Activated naive CD8-positive, alpha-beta T cell treated with anti-CD3 and anti-CD28 coated beads, Interleukin-2, amount 10 ng/mL, durations not matched to agents 7 days and 5 days (primary cell): ENCODE measurements around the gene LANCL2. TPM values are rescaled to one million over a fixed set of nuclear protein-coding genes. Genes with fewer than 3 reads are reported as not detected.
"Not testable (repeated sequence)": the region's sequence is repeated elsewhere in the genome, so short reads cannot be mapped to it uniquely, and the experiment has no call there.

Source experiments
- ATAC-seq: fragments of 150-1000 bp; cut with Tn5 transposase; one replicate; pipeline ENCODE4 v1.10.0; 2021; ENCODE audit warnings: low read depth, moderate library complexity
- POLR2A ChIA-PET: fragments of 350-600 bp; sonication (Branson Sonifier 250); formaldehyde crosslinking; loops from one replicate; lab custom pipeline; 2021; ENCODE audit warnings: antibody characterized with exemption; lab: Charles Lee
- DNase-seq: peaks from one replicate; pipeline ENCODE4 v3.0.0; 2021
- H3K27ac Mint-ChIP-seq: one replicate; pipeline ENCODE4 v1.8.0; 2022; ENCODE audit warnings: mild to moderate bottlenecking, mixed read lengths
- H3K27me3 Mint-ChIP-seq: one replicate; pipeline ENCODE4 v1.8.0; 2022; ENCODE audit warnings: mild to moderate bottlenecking, moderate library complexity, mixed read lengths
- H3K36me3 Mint-ChIP-seq: one replicate; pipeline ENCODE4 v1.8.0; 2021; ENCODE audit warnings: mild to moderate bottlenecking, mixed read lengths
- H3K4me1 Mint-ChIP-seq: one replicate; pipeline ENCODE4 v1.8.0; 2021; ENCODE audit warnings: mixed read lengths
- H3K4me3 Mint-ChIP-seq: one replicate; pipeline ENCODE4 v1.8.0; 2022; ENCODE audit warnings: mild to moderate bottlenecking, moderate library complexity, mixed read lengths
- H3K9me3 Mint-ChIP-seq: one replicate; pipeline ENCODE4 v1.8.0; 2021; ENCODE audit warnings: mixed read lengths
- total RNA-seq, 2 experiments: library from RNA; stranded (reverse); gene quantifications; one replicate each; pipeline ENCODE4 v1.2.3, GENCODE V29; 2021

LANCL2 gene
- total RNA-seq, 2 experiments from 2014 or later: 6.6 to 7.4 TPM

DNA sequence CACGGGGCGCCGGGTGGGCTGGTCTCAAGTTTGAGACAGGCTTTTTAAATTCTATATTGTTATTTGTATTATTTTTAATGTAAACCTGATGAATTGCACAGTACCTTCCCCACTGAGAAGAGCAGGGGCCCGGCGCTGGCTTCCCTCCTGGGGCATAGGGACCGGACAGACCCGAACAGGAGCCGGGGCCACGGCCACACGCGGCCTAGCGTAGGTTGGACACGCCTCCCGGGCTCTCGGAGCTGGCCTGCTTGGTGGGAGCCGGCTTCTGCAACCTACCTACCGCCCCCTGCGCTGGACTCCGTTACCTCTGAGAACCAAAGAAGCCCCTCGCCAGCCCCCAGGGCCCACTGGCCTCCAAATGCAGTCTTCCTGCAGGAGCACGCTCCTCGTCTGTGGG is 19.8 kb upstream of the LANCL2 start:
- ATAC-seq: no peak
- Mint-ChIP-seq H3K4me1 (no peaks in the 10 kb centered on the region), H3K36me3 (no peaks in the 10 kb centered on the region), H3K4me3 (no peak overlapping the region), H3K27me3 (peaks cover 16% of the 10 kb centered on the region), H3K27ac (no peak overlapping the region), H3K9me3 (no peaks in the 10 kb centered on the region)
- DNase-seq: no peak
- POLR2A ChIA-PET: no interaction called here

GRCh38 chr7:55348502-55348901 is 16.6 kb upstream of the LANCL2 start:
- no peak overlapping the region for H3K4me3 Mint-ChIP-seq
- peaks cover 16% of the 10 kb centered on the region for H3K27me3 Mint-ChIP-seq
- H3K27ac Mint-ChIP-seq: no peak overlapping the region

GRCh38 chr7:55349121-55349520 is 16.0 kb upstream of the LANCL2 start:
- H3K4me1 Mint-ChIP-seq: no peaks in the 10 kb centered on the region
- H3K4me3 Mint-ChIP-seq: no peak overlapping the region
- peaks cover 16% of the 10 kb centered on the region for H3K27me3 Mint-ChIP-seq
- no peak for DNase-seq
- no peak overlapping the region for H3K27ac Mint-ChIP-seq
- POLR2A ChIA-PET: no interaction called here
- H3K36me3 Mint-ChIP-seq: no peaks in the 10 kb centered on the region
- no peak for ATAC-seq
- no peaks in the 10 kb centered on the region for H3K9me3 Mint-ChIP-seq

More at GRCh38 chr7:55348502-55348901, 16.6 kb upstream of the LANCL2 start:
- Mint-ChIP-seq H3K4me1 (no peaks in the 10 kb centered on the region), H3K9me3 (no peaks in the 10 kb centered on the region), H3K36me3 (no peaks in the 10 kb centered on the region)
- POLR2A ChIA-PET: no interaction called here
- ATAC-seq: no peak
- DNase-seq: no peak

DNA sequence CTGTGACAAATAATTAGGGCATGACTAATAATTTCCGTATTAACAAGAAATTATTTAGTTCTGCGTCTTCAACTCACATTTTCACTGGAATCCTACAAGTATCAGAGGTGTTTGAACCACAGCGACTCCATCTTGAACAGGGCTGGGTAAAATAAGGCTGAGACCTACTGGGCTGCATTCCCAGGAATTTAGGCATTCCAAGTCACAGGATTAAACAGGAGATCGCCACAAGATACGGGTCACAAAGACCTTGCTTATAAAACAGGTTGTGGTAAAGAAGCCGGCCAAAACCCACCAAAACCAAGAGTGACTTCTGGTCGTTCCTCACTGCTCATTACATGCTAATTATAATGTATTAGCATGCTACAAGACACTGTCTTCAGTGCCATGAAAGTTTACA is 14.9 kb upstream of the LANCL2 start:
- H3K4me1 Mint-ChIP-seq: no peaks in the 10 kb centered on the region
- H3K27me3 Mint-ChIP-seq: peaks cover 16% of the 10 kb centered on the region
- H3K27ac Mint-ChIP-seq: no peak overlapping the region
- POLR2A ChIA-PET: no interaction called here
- no peak for DNase-seq
- H3K9me3 Mint-ChIP-seq: no peaks in the 10 kb centered on the region
- no peaks in the 10 kb centered on the region for H3K36me3 Mint-ChIP-seq
- H3K4me3 Mint-ChIP-seq: no peak overlapping the region
- ATAC-seq: no peak

DNA sequence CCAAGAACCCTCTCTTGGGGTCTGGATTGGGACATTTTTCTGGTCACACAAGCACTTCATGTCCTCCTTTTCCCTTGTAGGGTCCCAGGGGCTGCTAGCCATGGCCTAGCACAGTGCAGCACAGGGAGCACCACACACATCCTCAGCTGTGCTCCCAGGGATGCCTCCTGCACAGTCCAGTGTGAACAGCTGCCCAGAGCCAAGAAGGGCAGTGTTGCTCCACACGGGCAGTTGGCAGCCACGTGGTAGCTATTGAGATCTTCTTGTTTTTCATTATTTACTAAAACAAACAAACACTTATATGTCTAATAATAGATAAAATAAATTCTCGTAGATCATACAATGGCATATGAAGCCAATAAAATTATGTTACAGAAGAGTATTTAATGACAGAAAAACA is 13.9 kb upstream of the LANCL2 start:
- POLR2A ChIA-PET: no interaction called here

DNA sequence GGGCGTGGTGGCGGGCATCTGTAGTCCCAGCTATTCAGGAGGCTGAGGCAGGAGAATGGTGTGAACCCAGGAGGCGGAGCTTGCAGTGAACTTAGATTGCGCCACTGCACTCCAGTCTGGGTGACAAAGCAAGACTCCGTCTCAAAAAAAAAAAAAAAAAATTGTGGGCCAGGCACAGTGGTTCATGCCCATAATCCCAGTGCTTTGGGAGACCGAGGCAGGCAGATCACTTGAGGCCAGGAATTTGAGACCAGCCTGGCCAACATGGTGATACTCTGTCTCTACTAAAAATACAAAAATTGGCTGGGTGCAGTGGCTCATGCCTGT is 12.2 kb upstream of the LANCL2 start:
- H3K27ac Mint-ChIP-seq, DNase-seq, H3K9me3 Mint-ChIP-seq, H3K4me1 Mint-ChIP-seq, ATAC-seq, POLR2A ChIA-PET, H3K36me3 Mint-ChIP-seq, H3K4me3 Mint-ChIP-seq: not testable (repeated sequence)
- H3K27me3 Mint-ChIP-seq: peaks cover 14% of the 10 kb centered on the region

More for the DNA sequence above, 13.9 kb upstream of the LANCL2 start:
- H3K4me3 Mint-ChIP-seq: no peak overlapping the region
- DNase-seq: no peak
- no peaks in the 10 kb centered on the region for H3K4me1 Mint-ChIP-seq
- no peaks in the 10 kb centered on the region for H3K36me3 Mint-ChIP-seq
- H3K9me3 Mint-ChIP-seq: no peaks in the 10 kb centered on the region
- H3K27me3 Mint-ChIP-seq: peaks cover 11% of the 10 kb centered on the region
- H3K27ac Mint-ChIP-seq: no peak overlapping the region
- ATAC-seq: no peak

DNA sequence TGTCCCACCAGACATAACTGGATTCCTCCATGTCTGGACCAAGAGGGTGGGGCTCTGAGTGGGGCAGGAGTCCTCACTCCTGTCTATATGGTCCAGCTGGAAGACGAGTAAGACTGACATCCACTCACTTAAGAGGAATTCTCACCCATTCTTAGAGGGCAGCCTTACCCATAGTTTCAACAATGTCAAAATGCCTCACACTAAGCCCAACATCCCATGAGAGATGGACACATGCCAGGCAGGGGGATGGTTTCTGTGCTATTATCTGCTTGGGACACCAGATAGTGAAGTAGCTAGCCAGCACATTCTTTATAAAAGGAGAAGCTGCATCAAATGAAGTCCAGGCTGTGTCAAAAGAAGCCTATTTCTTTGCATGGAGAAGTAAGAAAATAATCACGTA is 4.7 kb upstream of the LANCL2 start:
- POLR2A ChIA-PET: interaction anchor here (0.6 kb wide), 1 partner anchor 373 kb away, joined by 9 read pairs; no protein-coding TSS in a partner anchor

GRCh38 chr7:55361560-55361959 is 3.6 kb upstream of the LANCL2 start:
- Mint-ChIP-seq H3K9me3 (no peaks in the 10 kb centered on the region), H3K4me3 (no peak overlapping the region), H3K4me1 (peaks cover 6% of the 10 kb centered on the region), H3K36me3 (peaks cover under 1% of the 10 kb centered on the region), H3K27me3 (peaks cover 2% of the 10 kb centered on the region), H3K27ac (no peak overlapping the region)
- ATAC-seq (no peak), DNase-seq (no peak)
- POLR2A ChIA-PET: no interaction called here

More for the DNA sequence above, 4.7 kb upstream of the LANCL2 start:
- Mint-ChIP-seq H3K27me3 (peaks cover 6% of the 10 kb centered on the region), H3K9me3 (no peaks in the 10 kb centered on the region), H3K4me3 (no peak overlapping the region), H3K27ac (no peak overlapping the region), H3K4me1 (peaks cover 6% of the 10 kb centered on the region), H3K36me3 (no peaks in the 10 kb centered on the region)
- DNase-seq (no peak), ATAC-seq (no peak)

DNA sequence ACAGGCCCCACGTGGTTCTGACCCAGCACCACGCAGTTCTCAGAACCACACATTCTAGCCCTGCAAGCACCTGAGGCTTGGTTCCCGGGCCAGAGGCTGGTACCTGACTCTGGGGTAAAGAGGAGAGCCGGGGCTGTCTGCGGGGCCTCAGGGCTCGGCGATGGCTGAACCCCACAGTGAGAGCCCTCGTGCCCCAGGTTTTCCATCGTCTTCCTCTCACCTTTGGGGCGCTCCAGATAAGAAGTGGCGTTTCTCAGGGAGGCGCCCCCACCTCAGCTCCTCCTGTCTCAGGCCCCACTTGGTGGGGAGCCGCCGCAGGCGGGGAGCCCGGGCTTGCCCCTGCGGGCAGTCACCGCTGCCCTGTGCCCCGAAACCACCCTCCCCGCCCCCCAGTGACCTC is 2.2 kb upstream of the LANCL2 start:
- H3K9me3 Mint-ChIP-seq: no peaks in the 10 kb centered on the region
- H3K27ac Mint-ChIP-seq: no peak overlapping the region
- H3K4me3 Mint-ChIP-seq: no peak overlapping the region
- peaks cover 2% of the 10 kb centered on the region for H3K27me3 Mint-ChIP-seq
- POLR2A ChIA-PET: no interaction called here
- ATAC-seq (no peak), DNase-seq (no peak)
- peaks cover 1% of the 10 kb centered on the region for H3K36me3 Mint-ChIP-seq
- peaks cover 18% of the 10 kb centered on the region for H3K4me1 Mint-ChIP-seq

DNA sequence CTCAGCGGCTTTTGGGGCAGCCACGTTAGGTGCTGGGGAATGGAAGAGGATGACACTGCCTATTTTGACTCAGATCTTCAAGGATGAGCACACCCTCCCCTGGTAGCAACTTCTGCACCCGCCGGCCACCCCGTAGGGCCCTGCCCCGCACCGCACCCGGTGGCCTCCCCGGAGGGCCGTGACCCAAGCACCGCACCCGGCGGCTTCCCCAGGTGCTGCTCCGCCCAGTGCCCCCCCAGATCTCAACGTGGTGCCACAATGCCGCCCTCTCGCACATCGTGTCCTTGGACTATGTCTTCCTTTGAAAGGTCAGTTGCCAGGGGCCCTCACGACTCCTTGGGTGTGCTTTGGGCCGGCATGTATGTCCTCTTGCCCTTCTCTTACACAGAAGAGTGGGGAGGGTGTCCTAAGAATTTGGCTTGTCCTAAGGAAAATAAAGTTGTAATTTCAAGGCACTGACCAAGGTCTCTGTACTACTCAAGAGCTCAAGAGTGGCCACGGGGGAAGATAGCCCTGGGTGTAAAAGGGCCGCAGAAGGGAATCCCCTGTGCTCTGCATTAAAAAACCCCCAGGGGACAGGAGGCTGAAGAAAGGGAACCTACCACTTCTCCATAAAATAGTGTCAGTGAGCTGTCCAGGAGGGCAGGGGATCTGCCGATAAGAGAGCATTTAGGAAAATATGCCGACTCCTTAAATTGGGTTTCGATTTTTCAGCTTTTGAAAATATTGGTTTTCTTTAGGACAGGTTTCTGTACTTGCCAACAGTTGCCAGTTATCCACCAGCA is 1.6 kb upstream of the LANCL2 start:
- ATAC-seq (no peak), DNase-seq (no peak)
- Mint-ChIP-seq H3K4me3 (no peak overlapping the region), H3K27ac (no peak overlapping the region), H3K9me3 (no peaks in the 10 kb centered on the region), H3K4me1 (peaks cover 22% of the 10 kb centered on the region), H3K27me3 (peaks cover 2% of the 10 kb centered on the region), H3K36me3 (peaks cover 4% of the 10 kb centered on the region)
- POLR2A ChIA-PET: no interaction called here

- Mint-ChIP-seq H3K4me1 (peaks cover 22% of the 10 kb centered on the region), H3K4me3 (peak overlapping the region; percentile 93), H3K27me3 (no peaks in the 10 kb centered on the region), H3K27ac (peak overlapping the region; percentile 98), H3K36me3 (peaks cover 4% of the 10 kb centered on the region), H3K9me3 (no peaks in the 10 kb centered on the region)
- POLR2A ChIA-PET: interaction anchor here (0.7 to 2.6 kb wide), 11 partner anchors 17 to 740 kb away, joined by 3 to 14 read pairs (median 4); partner anchors contain the start of genes CHCHD2, SEC61G and VOPP1
- peak; percentile 85 for ATAC-seq
- DNase-seq: peak; percentile 98
Observed at GRCh38 chr7:55365675-55366460, 731 bp downstream of the LANCL2 start.

DNA sequence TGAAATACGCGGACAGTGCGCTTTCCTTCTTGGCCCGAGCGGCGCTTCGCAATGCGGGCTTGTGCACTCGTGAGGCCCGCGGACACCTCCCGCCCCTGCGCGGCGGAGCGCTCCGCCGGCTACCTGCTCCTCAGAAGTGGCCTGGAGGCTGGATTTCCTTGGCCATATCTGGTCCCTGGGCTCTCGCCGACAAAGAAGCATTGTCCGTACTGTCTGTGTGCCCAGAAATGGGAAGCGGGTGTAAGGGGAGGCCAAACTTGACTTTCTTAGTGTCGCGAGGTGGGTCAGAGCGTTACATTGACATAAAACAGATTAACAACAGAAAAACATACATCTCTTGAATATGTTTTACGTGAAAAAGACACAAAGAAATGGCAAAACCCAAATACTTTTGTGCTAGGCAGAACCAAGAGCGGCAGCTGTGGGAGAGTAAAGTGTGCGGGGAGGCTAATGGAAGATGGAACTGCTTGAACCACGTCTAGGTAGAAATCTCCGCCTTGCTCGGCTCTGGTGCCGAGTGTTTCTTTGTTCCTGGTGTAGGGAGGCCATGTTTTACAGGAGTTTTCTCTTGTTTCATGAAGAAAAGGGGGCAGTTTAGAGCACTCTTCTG is 1.4 kb downstream of the LANCL2 start:
- DNase-seq (no peak), ATAC-seq (peak; percentile 21)
- H3K27ac Mint-ChIP-seq: peak overlapping the region; percentile 98
- POLR2A ChIA-PET: interaction anchor here (0.7 to 2.6 kb wide), 9 partner anchors 49 to 740 kb away, joined by 3 to 14 read pairs (median 4); partner anchors contain the start of genes CHCHD2, SEC61G and VOPP1
- H3K9me3 Mint-ChIP-seq: no peaks in the 10 kb centered on the region
- H3K4me1 Mint-ChIP-seq: peaks cover 22% of the 10 kb centered on the region
- peak overlapping the region; percentile 93 for H3K4me3 Mint-ChIP-seq
- H3K36me3 Mint-ChIP-seq: peaks cover 4% of the 10 kb centered on the region
- no peaks in the 10 kb centered on the region for H3K27me3 Mint-ChIP-seq

- no peak for ATAC-seq
- H3K9me3 Mint-ChIP-seq: no peaks in the 10 kb centered on the region
- POLR2A ChIA-PET: interaction anchor here (2.6 kb wide), 1 partner anchor 608 kb away, joined by 14 read pairs; the partner anchor contains the start of gene SEC61G
Observed at GRCh38 chr7:55367283-55367840, 2.2 kb downstream of the LANCL2 start.

More at GRCh38 chr7:55367283-55367840, 2.2 kb downstream of the LANCL2 start:
- H3K27ac Mint-ChIP-seq: peak overlapping the region; percentile 98
- peaks cover 22% of the 10 kb centered on the region for H3K4me1 Mint-ChIP-seq
- peaks cover 4% of the 10 kb centered on the region for H3K36me3 Mint-ChIP-seq
- H3K4me3 Mint-ChIP-seq: peak overlapping the region; percentile 93
- DNase-seq: no peak
- H3K27me3 Mint-ChIP-seq: no peaks in the 10 kb centered on the region
